NCI-H187 treated with DMSO at 0.1 percent for 48 hours (cell line): ENCODE results near the gene SERPINI1.
"Not testable (repeated sequence)": the region's sequence is repeated elsewhere in the genome, so short reads cannot be mapped to it uniquely, and the experiment has no call there.

Experiments used
- DNase-seq: peaks from one replicate; lab custom pipeline; 2025; lab: John Stamatoyannopoulos, UW

SERPINI1 gene

GRCh38 chr3:167787440-167787839 is 51.9 kb downstream of the SERPINI1 start:
- DNase-seq, result no peak

DNA sequence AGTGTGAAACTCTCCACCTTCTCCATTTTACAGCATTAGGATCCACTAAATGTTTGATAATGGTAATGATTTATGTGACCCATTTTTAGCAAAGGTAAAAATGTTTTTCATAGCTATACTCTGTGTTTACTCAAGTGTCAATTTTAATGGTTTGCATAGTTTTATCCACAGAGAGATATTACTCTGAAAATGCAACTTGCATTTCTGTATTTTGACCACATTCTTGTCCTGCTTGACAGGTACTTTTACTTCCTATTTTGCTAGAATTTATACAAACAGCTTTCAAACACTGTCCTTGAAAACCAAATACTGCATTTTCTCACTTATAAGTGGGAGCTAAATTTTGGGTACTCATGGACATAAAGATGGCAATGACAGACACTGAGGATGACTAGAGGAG is 62.9 kb downstream of the SERPINI1 start:
- DNase-seq, result no peak

GRCh38 chr3:167808910-167809309 is 73.4 kb downstream of the SERPINI1 start:
- DNase-seq, result no peak

DNA sequence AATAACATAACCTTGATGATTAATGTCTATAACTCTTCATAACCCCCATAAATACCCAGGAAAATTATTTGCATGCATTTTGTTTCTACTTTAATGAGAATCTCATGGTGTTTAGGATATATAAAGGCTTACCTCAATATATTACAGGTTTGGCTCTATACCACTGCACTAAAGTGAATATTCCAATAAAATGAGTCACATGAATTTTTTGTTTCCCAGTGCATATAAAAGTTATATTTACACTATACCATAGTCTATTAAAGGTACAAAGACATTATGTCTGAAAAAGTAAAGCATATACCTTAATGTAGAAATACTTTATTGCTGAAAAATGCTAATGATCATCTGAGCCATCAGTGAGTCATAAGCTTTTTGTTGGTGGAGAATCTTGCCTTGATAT is 74.7 kb downstream of the SERPINI1 start:
- no peak for DNase-seq

GRCh38 chr3:167811031-167811430 is 75.5 kb downstream of the SERPINI1 start:
- DNase-seq, result no peak

GRCh38 chr3:167813169-167814123 is 77.9 kb downstream of the SERPINI1 start:
- DNase-seq, result no peak

DNA sequence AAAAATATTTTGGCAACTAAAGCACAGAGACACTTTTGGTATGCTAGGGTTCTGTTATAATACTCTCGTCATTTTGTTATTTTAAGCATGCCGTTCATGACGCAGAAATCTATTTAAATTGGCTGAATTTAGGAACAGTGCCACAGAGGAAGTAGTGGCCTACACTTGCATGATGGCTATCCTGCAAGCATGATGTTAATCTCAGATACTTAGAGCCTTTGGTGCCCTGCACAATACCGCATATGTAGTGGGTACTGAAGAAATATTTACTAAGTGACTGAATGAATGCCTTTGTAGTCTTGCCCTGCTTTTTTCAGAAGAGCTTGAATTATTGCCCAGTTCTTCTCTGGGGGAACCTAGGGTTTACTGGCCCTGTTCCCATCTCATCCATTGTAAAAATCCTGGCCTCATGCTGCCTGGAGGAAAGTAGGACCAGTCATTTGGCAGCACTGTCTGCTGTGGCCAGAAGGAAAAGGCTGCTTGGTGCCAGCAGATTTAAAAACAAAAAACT is 79.0 kb downstream of the SERPINI1 start:
- no peak for DNase-seq

DNA sequence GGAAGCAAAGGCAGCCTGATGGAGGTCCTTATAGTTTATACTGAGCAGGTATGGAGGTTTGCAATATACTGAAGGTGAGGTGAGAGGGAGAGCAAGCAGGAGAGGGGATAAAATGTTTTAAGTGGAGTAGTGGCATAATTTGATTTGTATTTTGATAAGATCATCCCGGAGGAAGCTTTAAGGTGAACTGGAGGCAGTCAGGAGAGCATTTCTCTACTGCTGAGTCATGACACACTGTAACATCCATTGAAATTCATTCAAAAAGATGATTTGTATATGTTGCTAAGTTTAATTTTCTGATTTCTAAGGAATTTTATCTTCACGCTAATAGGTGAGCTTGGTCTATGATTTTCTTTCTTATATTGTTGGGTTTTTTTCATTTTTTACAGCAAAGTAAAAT is 81.4 kb downstream of the SERPINI1 start:
- no peak for DNase-seq

GRCh38 chr3:167820102-167820865 is 84.8 kb downstream of the SERPINI1 start:
- DNase-seq, result no peak

- DNase-seq, result no peak
These were observed 85.8 kb downstream of the SERPINI1 start for GRCh38 chr3:167821248-167821805.

- DNase-seq, result no peak
These were observed 88.2 kb downstream of the SERPINI1 start for GRCh38 chr3:167823738-167824137.

DNA sequence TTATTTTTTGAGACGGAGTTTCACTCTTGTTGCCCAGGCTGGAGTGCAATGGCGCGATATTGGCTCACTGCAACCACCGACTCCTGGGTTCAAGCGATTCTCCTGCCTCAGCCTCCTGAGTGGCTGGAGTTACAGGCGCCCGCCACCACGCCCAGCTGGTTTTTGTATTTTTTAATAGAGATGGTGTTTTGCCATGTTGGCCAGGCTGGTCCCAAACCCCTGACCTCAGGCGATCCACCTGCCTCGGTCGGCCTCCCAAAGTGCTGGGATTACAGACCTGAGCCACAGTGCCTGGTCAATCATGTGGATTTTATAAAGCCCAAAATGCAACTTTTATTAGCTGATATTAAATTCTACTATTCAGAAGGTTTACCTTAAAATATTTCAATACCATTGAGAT is 92.1 kb downstream of the SERPINI1 start:
- DNase-seq, result not testable (repeated sequence)

GRCh38 chr3:167829071-167829470 is 93.5 kb downstream of the SERPINI1 start:
- no peak for DNase-seq

DNA sequence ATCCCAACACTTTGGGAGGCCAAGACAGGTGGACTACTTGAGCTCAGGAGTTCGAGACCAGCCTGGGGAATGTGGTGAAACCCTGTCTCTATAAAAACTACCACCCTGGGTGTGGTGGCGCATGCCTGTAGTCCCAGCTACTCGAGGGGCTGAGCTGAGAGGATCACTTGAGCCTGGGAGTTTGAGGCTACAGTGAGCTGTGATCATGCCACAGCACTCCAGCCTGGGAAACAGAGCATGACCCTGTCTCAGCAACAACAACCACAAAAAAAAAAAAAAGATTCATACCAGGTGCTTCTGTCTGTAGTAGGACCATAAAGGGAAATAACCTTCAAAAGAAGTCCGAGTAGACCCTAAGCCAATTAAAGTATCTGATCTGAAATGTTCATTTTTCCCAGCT is 94.5 kb downstream of the SERPINI1 start:
- no peak for DNase-seq

- DNase-seq, result no peak
These were observed 99.8 kb downstream of the SERPINI1 start for GRCh38 chr3:167835359-167835758.

- no peak for DNase-seq
These were observed 100.4 kb downstream of the SERPINI1 start for GRCh38 chr3:167835953-167836352.

DNA sequence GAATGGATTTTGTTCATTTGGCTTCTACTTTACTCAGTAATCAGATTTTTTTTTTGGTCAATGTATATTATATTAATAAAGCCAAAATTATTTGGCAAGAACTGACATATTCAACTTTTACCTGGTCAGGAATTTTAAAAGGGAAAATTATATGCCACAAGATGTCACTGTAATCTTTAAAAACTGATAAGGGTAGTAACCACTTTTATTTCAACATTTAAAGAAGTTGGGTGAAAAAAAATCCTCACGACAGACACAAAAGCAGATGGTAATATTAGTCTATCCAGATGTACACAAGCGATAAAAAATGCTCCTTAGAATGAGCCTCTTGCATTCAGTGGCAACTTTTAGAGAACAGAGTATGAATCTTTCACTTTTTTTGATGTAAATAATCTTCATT is 101.9 kb downstream of the SERPINI1 start:
- DNase-seq, result no peak

- no peak for DNase-seq
These were observed 104.1 kb downstream of the SERPINI1 start for GRCh38 chr3:167839460-167840134.

- DNase-seq, result no peak
These were observed 104.7 kb downstream of the SERPINI1 start for GRCh38 chr3:167840247-167840646.

DNA sequence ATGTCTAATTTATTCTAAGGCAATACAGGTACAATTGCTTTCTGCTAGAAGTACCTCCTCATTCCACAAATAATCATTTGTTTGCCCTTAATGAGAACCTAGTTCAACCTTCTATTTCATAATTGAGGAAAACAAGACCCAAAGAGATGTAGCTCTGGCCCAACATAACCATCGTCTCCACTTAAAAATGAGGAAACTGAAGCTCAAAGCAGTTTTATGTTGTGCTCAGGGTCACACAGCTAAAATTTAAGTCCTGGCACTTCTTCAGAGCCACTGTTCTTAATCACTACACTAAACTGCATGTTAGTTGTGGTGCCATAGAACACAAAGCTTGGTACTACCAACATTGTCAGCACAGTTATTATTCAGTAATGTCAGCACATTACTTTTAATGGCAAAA is 108.0 kb downstream of the SERPINI1 start:
- DNase-seq, result no peak

DNA sequence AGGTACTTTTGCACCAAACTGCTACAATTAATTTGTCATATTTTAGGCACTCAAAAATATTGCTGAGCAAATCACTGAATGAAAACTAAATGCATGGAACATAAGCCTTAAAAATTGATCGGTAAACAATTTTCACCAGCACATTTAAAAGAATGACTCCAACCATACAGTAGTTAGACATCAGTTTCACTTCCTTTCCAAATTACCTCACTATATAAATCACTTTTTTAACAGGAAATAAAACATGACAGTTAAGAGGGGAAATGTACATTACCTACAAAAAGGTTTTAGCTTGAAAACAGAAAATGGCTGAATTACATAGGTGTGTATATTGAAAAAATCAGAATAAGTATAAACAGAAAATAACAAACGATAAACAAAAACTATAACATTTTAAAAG is 108.4 kb downstream of the SERPINI1 start:
- no peak for DNase-seq

DNA sequence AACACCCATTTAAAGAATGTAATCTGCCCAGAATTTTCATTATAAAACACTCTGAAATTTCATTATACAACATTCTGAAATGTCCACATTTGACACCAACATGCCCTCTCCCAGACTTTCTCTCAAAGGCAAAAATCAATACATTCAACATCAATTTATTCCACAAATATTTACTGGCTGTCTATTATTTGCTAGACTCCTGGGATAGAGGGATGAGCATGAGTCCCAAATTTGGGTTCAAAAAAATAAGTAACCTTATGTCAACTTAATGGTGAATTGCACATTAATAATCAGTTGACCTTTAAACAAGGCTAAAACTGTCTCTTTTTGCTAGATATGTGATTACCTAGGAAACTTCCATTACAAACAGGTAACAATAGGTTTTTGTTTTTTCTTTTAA is 109.0 kb downstream of the SERPINI1 start:
- DNase-seq, result no peak
